K562 (cell line): ENCODE measurements around the gene KTI12. TPM values are rescaled to one million over a fixed set of nuclear protein-coding genes. Genes with fewer than 3 reads are reported as not detected.
A peak's percentile ranks its signal among the peaks of the same experiment; 100 is the strongest.

Experiments used
- E2F3 ChIP-seq: fragments of 250-450 bp; sonication (Bioruptor Pico); IDR thresholded peaks from 2 replicates; pipeline ENCODE4 v1.4.0; 2020; ENCODE audit warnings: mild to moderate bottlenecking
- KDM4B ChIP-seq, 2 experiments: fragments of 450-650 bp in 1 of 2; sonication (generic) in 1 of 2; IDR thresholded peaks; 2 replicates each; pipeline ENCODE4 v1.6.1; 2016 to 2017; ENCODE audit warnings: borderline replicate concordance in 2 of 2, antibody characterized with exemption in 1 of 2, low read depth in 1 of 2, mild to moderate bottlenecking in 1 of 2
- MTF1 ChIP-seq: fragments of 250-450 bp; sonication (Bioruptor Pico); IDR thresholded peaks from 2 replicates; pipeline ENCODE4 v1.9.0; 2021; ENCODE audit warnings: moderate library complexity, mild to moderate bottlenecking, inconsistent platforms, borderline replicate concordance
- MYNN ChIP-seq, 2 experiments: sonication (generic); formaldehyde crosslinking in 1 of 2; IDR thresholded peaks; 2 replicates each; pipeline versions ENCODE4 v1.5.0 to v1.6.1; 2016 to 2020; ENCODE audit warnings: antibody characterized with exemption in 1 of 2, missing genetic modification reagents in 1 of 2
- RFX1 ChIP-seq: fragments of 450-650 bp; IDR thresholded peaks from 2 replicates; pipeline ENCODE4 v1.6.1; 2016; ENCODE audit warnings: mild to moderate bottlenecking, moderate library complexity
- SMAD3 ChIP-seq: fragments of 450-650 bp; formaldehyde crosslinking; conservative IDR thresholded peaks from 2 replicates; pipeline ENCODE4 v1.4.0; 2020; ENCODE audit warnings: mild to moderate bottlenecking
- U2AF1 ChIP-seq: fragments of 200-400 bp; formaldehyde crosslinking; optimal IDR thresholded peaks from 2 replicates; pipeline ENCODE3; 2017; ENCODE audit warnings: mild to moderate bottlenecking, low read depth, low read length, moderate library complexity
- ZFX ChIP-seq: sonication (generic); formaldehyde crosslinking; IDR thresholded peaks from 2 replicates; pipeline ENCODE4 v1.8.0; 2022; ENCODE audit warnings: mild to moderate bottlenecking, missing genetic modification reagents, moderate library complexity
- ZNF780A ChIP-seq: fragments of 250-450 bp; sonication (Bioruptor Pico); IDR thresholded peaks from 2 replicates; pipeline ENCODE4 v1.5.0; 2021; ENCODE audit warnings: mild to moderate bottlenecking
- polyA plus RNA-seq, 8 experiments: library from polyadenylated mRNA; depleted of rRNA in 4 of 8; stranded (reverse) in 5 of 8; unstranded in 3 of 8; fragments of >200 nt; fragmentation: Nextera tagmentation in 2 of 8; fragmentation: Illumina TruSeq in 1 of 8; extraction: Ambion mirVana in 2 of 8; extraction: Trizol in 1 of 8; gene quantifications; 2 replicates each; pipeline versions ENCODE4 v1.2.1 to v1.2.3, GENCODE V29; 2011 to 2014; ENCODE audit warnings: inconsistent platforms in 1 of 8, missing spikeins in 1 of 8
- total RNA-seq, 7 experiments: library from RNA; depleted of rRNA in 6 of 7; stranded (reverse); fragments of >200 nt in 6 of 7; fragmentation: Illumina TruSeq in 2 of 7; extraction: Trizol in 2 of 7; gene quantifications; 2 replicates each; pipeline versions ENCODE4 v1.2.1 to v1.2.3, GENCODE V29; 2011 to 2021; ENCODE audit warnings: low replicate concordance in 1 of 7
- TF ChIP-seq, protein P1 (sequence below): sonication (generic); formaldehyde crosslinking; IDR thresholded peaks from 2 replicates; pipeline ENCODE4 v1.8.1; 2023; ENCODE audit warnings: mild to moderate bottlenecking, missing genetic modification reagents
- TF ChIP-seq, protein P2 (sequence below), 3 experiments: fragments of 200-800 bp in 1 of 3; fragments of 250-450 bp in 1 of 3; fragments of 450-650 bp in 1 of 3; sonication (Bioruptor Pico) in 1 of 3; sonication (Bioruptor generic) in 1 of 3; formaldehyde crosslinking in 1 of 3; IDR thresholded peaks; 2 replicates each; pipeline versions ENCODE4 v1.6.1 to v1.8.0; 2016 to 2022; ENCODE audit warnings: mild to moderate bottlenecking in 2 of 3, missing genetic modification characterization in 2 of 3, missing compliant biosample characterization in 1 of 3, moderate library complexity in 1 of 3
- TF ChIP-seq, protein P3 (sequence below): fragments of 450-650 bp; IDR thresholded peaks from 2 replicates; pipeline ENCODE4 v1.6.1; 2016; ENCODE audit warnings: missing biosample characterization, missing genetic modification characterization
- TF ChIP-seq, protein P4 (sequence below): fragments of 450-650 bp; IDR thresholded peaks from 2 replicates; pipeline ENCODE4 v1.6.1; 2016; ENCODE audit warnings: mild to moderate bottlenecking
- TF ChIP-seq, protein P5 (sequence below), 2 experiments: IDR thresholded peaks; 2 replicates each; pipeline ENCODE4 v1.6.1; 2011; ENCODE audit warnings: borderline replicate concordance in 1 of 2, control low read depth in 1 of 2, low read depth in 1 of 2, low read length in 1 of 2, mild to moderate bottlenecking in 1 of 2, mixed read lengths in 1 of 2, moderate library complexity in 1 of 2; ENCODE audit not compliant: insufficient read depth in 1 of 2, insufficient read length in 1 of 2, poor library complexity in 1 of 2, severe bottlenecking in 1 of 2; ENCODE audit errors: extremely low read depth in 1 of 2
- TF ChIP-seq, protein P6 (sequence below), 2 experiments: fragments of 450-650 bp in 1 of 2; sonication (generic) in 1 of 2; formaldehyde crosslinking; conservative IDR thresholded peaks; 2 replicates each; pipeline versions ENCODE4 v1.4.0 to v1.8.1; 2020 to 2022; ENCODE audit warnings: mild to moderate bottlenecking in 1 of 2, missing genetic modification reagents in 1 of 2

Gene KTI12
- total and polyA plus RNA-seq, 9 of the 15 experiments (the other 6 are each of a cell fraction or from before 2014, with no cell fraction given) = 3.1 to 22.8 (median 11.6) TPM

DNA sequence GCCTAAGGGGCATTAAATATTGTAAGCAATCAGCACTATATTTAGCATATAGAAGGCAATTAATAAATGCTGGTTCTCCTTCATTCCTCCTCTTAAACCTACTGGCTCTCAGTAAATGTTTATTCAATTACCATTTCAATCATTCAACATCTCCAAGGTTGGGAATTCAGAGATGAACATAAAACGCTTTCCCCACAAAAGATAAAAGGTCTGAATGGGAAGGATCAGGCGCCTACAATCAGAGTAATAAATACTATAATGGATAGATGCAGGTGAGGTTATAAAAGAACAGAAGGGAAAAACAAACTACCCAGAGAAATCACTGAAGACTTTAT, 407 bp upstream of the KTI12 start (continued):
- TF ChIP-seq U2AF1 (no peak), E2F3 (CRISPR knock-in tag) (no peak), KDM4B (IDR thresholded peaks at IDR 0.05; ENCODE audit: borderline replicate concordance in 2 of 2, low read depth in 1 of 2) (0 out of 4 replicates have a peak, but pooled peaks of 1 of the 2 experiments have one; percentile 72), MYNN (IDR thresholded peaks at IDR 0.05) (no peak), MYNN (CRISPR knock-in tag; IDR thresholded peaks at IDR 0.05) (no peak), ZFX (peak; percentile 49; the same call in 1 of the 2 replicates), RFX1 (no peak), SMAD3 (CRISPR knock-in tag) (no peak), MTF1 (CRISPR knock-in tag) (no peak), ZNF780A (no peak)
- TF ChIP-seq, protein P1, sequence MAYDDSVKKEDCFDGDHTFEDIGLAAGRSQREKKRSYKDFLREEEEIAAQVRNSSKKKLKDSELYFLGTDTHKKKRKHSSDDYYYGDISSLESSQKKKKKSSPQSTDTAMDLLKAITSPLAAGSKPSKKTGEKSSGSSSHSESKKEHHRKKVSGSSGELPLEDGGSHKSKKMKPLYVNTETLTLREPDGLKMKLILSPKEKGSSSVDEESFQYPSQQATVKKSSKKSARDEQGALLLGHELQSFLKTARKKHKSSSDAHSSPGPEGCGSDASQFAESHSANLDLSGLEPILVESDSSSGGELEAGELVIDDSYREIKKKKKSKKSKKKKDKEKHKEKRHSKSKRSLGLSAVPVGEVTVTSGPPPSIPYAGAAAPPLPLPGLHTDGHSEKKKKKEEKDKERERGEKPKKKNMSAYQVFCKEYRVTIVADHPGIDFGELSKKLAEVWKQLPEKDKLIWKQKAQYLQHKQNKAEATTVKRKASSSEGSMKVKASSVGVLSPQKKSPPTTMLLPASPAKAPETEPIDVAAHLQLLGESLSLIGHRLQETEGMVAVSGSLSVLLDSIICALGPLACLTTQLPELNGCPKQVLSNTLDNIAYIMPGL (CRISPR knock-in tag) = 0 out of 2 replicates have a peak, but pooled peaks have one; percentile 3
- TF ChIP-seq, protein P2, sequence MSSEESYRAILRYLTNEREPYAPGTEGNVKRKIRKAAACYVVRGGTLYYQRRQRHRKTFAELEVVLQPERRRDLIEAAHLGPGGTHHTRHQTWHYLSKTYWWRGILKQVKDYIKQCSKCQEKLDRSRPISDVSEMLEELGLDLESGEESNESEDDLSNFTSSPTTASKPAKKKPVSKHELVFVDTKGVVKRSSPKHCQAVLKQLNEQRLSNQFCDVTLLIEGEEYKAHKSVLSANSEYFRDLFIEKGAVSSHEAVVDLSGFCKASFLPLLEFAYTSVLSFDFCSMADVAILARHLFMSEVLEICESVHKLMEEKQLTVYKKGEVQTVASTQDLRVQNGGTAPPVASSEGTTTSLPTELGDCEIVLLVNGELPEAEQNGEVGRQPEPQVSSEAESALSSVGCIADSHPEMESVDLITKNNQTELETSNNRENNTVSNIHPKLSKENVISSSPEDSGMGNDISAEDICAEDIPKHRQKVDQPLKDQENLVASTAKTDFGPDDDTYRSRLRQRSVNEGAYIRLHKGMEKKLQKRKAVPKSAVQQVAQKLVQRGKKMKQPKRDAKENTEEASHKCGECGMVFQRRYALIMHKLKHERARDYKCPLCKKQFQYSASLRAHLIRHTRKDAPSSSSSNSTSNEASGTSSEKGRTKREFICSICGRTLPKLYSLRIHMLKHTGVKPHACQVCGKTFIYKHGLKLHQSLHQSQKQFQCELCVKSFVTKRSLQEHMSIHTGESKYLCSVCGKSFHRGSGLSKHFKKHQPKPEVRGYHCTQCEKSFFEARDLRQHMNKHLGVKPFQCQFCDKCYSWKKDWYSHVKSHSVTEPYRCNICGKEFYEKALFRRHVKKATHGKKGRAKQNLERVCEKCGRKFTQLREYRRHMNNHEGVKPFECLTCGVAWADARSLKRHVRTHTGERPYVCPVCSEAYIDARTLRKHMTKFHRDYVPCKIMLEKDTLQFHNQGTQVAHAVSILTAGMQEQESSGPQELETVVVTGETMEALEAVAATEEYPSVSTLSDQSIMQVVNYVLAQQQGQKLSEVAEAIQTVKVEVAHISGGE (CRISPR knock-in tag; IDR thresholded peaks at IDR 0.05) = 0 out of 6 replicates have a peak, but pooled peaks of 1 of the 3 experiments have one; percentile 11
- TF ChIP-seq, protein P3, sequence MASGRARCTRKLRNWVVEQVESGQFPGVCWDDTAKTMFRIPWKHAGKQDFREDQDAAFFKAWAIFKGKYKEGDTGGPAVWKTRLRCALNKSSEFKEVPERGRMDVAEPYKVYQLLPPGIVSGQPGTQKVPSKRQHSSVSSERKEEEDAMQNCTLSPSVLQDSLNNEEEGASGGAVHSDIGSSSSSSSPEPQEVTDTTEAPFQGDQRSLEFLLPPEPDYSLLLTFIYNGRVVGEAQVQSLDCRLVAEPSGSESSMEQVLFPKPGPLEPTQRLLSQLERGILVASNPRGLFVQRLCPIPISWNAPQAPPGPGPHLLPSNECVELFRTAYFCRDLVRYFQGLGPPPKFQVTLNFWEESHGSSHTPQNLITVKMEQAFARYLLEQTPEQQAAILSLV (tag) = no peak
- TF ChIP-seq, protein P4, sequence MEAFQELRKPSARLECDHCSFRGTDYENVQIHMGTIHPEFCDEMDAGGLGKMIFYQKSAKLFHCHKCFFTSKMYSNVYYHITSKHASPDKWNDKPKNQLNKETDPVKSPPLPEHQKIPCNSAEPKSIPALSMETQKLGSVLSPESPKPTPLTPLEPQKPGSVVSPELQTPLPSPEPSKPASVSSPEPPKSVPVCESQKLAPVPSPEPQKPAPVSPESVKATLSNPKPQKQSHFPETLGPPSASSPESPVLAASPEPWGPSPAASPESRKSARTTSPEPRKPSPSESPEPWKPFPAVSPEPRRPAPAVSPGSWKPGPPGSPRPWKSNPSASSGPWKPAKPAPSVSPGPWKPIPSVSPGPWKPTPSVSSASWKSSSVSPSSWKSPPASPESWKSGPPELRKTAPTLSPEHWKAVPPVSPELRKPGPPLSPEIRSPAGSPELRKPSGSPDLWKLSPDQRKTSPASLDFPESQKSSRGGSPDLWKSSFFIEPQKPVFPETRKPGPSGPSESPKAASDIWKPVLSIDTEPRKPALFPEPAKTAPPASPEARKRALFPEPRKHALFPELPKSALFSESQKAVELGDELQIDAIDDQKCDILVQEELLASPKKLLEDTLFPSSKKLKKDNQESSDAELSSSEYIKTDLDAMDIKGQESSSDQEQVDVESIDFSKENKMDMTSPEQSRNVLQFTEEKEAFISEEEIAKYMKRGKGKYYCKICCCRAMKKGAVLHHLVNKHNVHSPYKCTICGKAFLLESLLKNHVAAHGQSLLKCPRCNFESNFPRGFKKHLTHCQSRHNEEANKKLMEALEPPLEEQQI = 0 out of 2 replicates have a peak, but pooled peaks have one; percentile 44
- TF ChIP-seq, protein P5, sequence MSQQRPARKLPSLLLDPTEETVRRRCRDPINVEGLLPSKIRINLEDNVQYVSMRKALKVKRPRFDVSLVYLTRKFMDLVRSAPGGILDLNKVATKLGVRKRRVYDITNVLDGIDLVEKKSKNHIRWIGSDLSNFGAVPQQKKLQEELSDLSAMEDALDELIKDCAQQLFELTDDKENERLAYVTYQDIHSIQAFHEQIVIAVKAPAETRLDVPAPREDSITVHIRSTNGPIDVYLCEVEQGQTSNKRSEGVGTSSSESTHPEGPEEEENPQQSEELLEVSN (IDR thresholded peaks at IDR 0.05; ENCODE audit: borderline replicate concordance in 1 of 2, extremely low read depth in 1 of 2, insufficient read depth in 1 of 2, insufficient read length in 1 of 2, low read depth in 1 of 2, low read length in 1 of 2, poor library complexity in 1 of 2, severe bottlenecking in 1 of 2) = no peak
- TF ChIP-seq, protein P6, sequence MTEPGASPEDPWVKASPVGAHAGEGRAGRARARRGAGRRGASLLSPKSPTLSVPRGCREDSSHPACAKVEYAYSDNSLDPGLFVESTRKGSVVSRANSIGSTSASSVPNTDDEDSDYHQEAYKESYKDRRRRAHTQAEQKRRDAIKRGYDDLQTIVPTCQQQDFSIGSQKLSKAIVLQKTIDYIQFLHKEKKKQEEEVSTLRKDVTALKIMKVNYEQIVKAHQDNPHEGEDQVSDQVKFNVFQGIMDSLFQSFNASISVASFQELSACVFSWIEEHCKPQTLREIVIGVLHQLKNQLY (CRISPR knock-in tag; conservative IDR thresholded peaks at IDR 0.05) = 0 out of 4 replicates have a peak, but pooled peaks of 1 of the 2 experiments have one; percentile 56
